Keratinocyte (primary cell): Measurements from ENCODE around the gene NUDT1. TPM values are rescaled to one million over a fixed set of nuclear protein-coding genes. Genes with fewer than 3 reads are reported as not detected.
"Not testable (repeated sequence)": the region's sequence is repeated elsewhere in the genome, so short reads cannot be mapped to it uniquely, and the experiment has no call there.

Experiments used
- DNase-seq: peaks from one replicate; pipeline ENCODE4 v3.0.0-alpha.2; 2011; ENCODE audit warnings: low read depth, missing footprints, low spot score
- FAIRE-seq: peaks from 2 replicates; lab custom pipeline; 2011; peaks lifted over from hg19 to GRCh38; lab: Jason Lieb, UNC
- H2AFZ ChIP-seq: 2 replicates; pipeline ENCODE4 v1.6.0; 2012; ENCODE audit warnings: low read length, control low read depth, inconsistent platforms; ENCODE audit not compliant: control insufficient read depth
- H3K27ac ChIP-seq: 2 replicates; pipeline ENCODE4 v1.5.1; 2011; ENCODE audit warnings: low read length; ENCODE audit not compliant: control insufficient read depth, insufficient read depth
- H3K27me3 ChIP-seq: 3 replicates; pipeline ENCODE4 v1.6.0; 2011; ENCODE audit warnings: low read length; ENCODE audit not compliant: control insufficient read depth, insufficient read depth; ENCODE audit errors: extremely low read depth
- H3K36me3 ChIP-seq, 2 experiments: 2 replicates in 1 of 2; 3 replicates in 1 of 2; pipeline ENCODE4 v1.5.1; 2011; ENCODE audit warnings: low read length in 2 of 2, mild to moderate bottlenecking in 1 of 2; ENCODE audit not compliant: control insufficient read depth in 2 of 2, insufficient read depth in 2 of 2; ENCODE audit errors: extremely low read depth in 1 of 2
- H3K4me1 ChIP-seq: 3 replicates; pipeline ENCODE4 v1.5.1; 2011; ENCODE audit warnings: low read length; ENCODE audit not compliant: control insufficient read depth, insufficient read depth; ENCODE audit errors: extremely low read depth
- H3K4me2 ChIP-seq: 3 replicates; pipeline ENCODE4 v1.6.0; 2011; ENCODE audit warnings: low read depth, low read length; ENCODE audit not compliant: control insufficient read depth, insufficient read depth; ENCODE audit errors: extremely low read depth
- H3K4me3 ChIP-seq, 3 experiments: fragments of 200-600 bp in 1 of 3; sonication (generic) in 1 of 3; 2 replicates in 2 of 3; 3 replicates in 1 of 3; pipeline ENCODE4 v1.5.1; 2011 to 2016; ENCODE audit warnings: low read length in 3 of 3, mild to moderate bottlenecking in 3 of 3, control low read depth in 2 of 3, inconsistent platforms in 1 of 3, low read depth in 1 of 3, mixed read lengths in 1 of 3, mixed run types in 1 of 3, moderate library complexity in 1 of 3; ENCODE audit not compliant: control insufficient read depth in 2 of 3, insufficient read depth in 2 of 3; ENCODE audit errors: extremely low read depth in 1 of 3
- H3K79me2 ChIP-seq: 2 replicates; pipeline ENCODE4 v1.6.0; 2012; ENCODE audit warnings: low read length; ENCODE audit not compliant: control insufficient read depth, insufficient read depth
- H3K9ac ChIP-seq: 3 replicates; pipeline ENCODE4 v1.6.0; 2011; ENCODE audit warnings: low read length; ENCODE audit not compliant: control insufficient read depth, insufficient read depth; ENCODE audit errors: extremely low read depth
- H3K9me1 ChIP-seq: 3 replicates; pipeline ENCODE4 v1.6.0; 2011; ENCODE audit warnings: low read length; ENCODE audit not compliant: control insufficient read depth, insufficient read depth; ENCODE audit errors: extremely low read depth
- H3K9me3 ChIP-seq: 2 replicates; pipeline ENCODE4 v1.5.1; 2012; ENCODE audit warnings: low read depth, low read length; ENCODE audit not compliant: control insufficient read depth
- H4K20me1 ChIP-seq: 3 replicates; pipeline ENCODE4 v1.6.0; 2011; ENCODE audit warnings: low read length; ENCODE audit not compliant: control insufficient read depth, insufficient read depth; ENCODE audit errors: extremely low read depth
- EZH2 ChIP-seq: IDR thresholded peaks from one replicate; pipeline ENCODE4 v1.6.1; 2012; ENCODE audit warnings: inconsistent platforms, mild to moderate bottlenecking, low read length, moderate library complexity
- dilution Hi-C: fragments of 300-500 bp; cut with MboI; formaldehyde crosslinking; loops from one replicate; pipeline ENCODE4 v1.7.0; 2020; ENCODE audit warnings: low sequenced_read_pairs; ENCODE audit not compliant: extremely low pct_ligation_motif_present
- polyA plus RNA-seq, 5 experiments: library from polyadenylated mRNA; depleted of rRNA in 3 of 5; stranded (reverse) in 3 of 5; stranded (forward) in 1 of 5; unstranded in 1 of 5; fragments of >200 nt; gene quantifications; 1 replicate in 1 of 5; 2 replicates in 3 of 5; 3 replicates in 1 of 5; pipeline versions ENCODE4 v1.2.1 to v1.2.3, GENCODE V29; 2011 to 2012; ENCODE audit warnings: missing spikeins in 2 of 5, low read depth in 1 of 5, low replicate concordance in 1 of 5
- TF ChIP-seq, protein P1 (sequence below), 3 experiments: IDR thresholded peaks in 1 of 3; conservative IDR thresholded peaks in 1 of 3; optimal IDR thresholded peaks in 1 of 3; 2 replicates in 2 of 3; 3 replicates in 1 of 3; pipeline versions ENCODE3 to v1.5.1; 2011; ENCODE audit warnings: low read length in 3 of 3, mild to moderate bottlenecking in 3 of 3, moderate library complexity in 2 of 3, control low read depth in 1 of 3, inconsistent platforms in 1 of 3; ENCODE audit not compliant: insufficient read depth in 2 of 3; ENCODE audit errors: extremely low read depth in 1 of 3

The NUDT1 gene
- polyA plus RNA-seq, 1 donor (not counting 4 experiments of a cell fraction or from before 2014, with no cell fraction given) = 21.9 TPM

DNA sequence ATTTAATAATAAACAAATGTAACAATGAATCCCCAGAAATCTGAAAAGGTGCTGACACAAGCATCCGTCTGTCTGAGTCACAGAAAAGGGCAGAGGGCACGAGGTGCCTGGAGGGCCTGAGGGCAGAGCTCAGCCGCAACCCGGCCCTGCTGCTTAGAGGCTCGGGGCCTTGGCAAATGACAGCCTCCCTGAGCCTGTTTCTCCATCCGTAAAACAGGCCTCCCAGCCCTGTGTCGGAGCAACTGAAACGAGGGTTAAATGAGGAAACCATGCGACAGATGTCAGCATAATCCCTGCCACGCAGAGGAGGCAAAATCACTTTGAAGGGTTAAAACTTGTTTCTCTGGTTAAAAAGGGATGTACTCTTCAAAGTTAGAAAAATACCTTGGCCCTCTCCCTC is 24.9 kb downstream of the NUDT1 start:
- FAIRE-seq (no peak), DNase-seq (no peak)
- Histone ChIP-seq H3K36me3 (peaks cover 2 to 3% of the 10 kb centered on the region in 2 experiments), H3K4me2 (no peak overlapping the region), H3K4me1 (no peaks in the 10 kb centered on the region), H3K9me1 (no peaks in the 10 kb centered on the region), H2AFZ (no peak overlapping the region), H3K27me3 (no peaks in the 10 kb centered on the region), H4K20me1 (no peaks in the 10 kb centered on the region), H3K79me2 (no peaks in the 10 kb centered on the region), H3K9ac (no peak overlapping the region), H3K27ac (no peak overlapping the region), H3K9me3 (no peaks in the 10 kb centered on the region), H3K4me3 (no peak overlapping the region)
- TF ChIP-seq EZH2 = no peak
- TF ChIP-seq, protein P1, sequence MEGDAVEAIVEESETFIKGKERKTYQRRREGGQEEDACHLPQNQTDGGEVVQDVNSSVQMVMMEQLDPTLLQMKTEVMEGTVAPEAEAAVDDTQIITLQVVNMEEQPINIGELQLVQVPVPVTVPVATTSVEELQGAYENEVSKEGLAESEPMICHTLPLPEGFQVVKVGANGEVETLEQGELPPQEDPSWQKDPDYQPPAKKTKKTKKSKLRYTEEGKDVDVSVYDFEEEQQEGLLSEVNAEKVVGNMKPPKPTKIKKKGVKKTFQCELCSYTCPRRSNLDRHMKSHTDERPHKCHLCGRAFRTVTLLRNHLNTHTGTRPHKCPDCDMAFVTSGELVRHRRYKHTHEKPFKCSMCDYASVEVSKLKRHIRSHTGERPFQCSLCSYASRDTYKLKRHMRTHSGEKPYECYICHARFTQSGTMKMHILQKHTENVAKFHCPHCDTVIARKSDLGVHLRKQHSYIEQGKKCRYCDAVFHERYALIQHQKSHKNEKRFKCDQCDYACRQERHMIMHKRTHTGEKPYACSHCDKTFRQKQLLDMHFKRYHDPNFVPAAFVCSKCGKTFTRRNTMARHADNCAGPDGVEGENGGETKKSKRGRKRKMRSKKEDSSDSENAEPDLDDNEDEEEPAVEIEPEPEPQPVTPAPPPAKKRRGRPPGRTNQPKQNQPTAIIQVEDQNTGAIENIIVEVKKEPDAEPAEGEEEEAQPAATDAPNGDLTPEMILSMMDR (optimal IDR thresholded peaks at IDR 0.05 in 1 of 3, IDR thresholded peaks at IDR 0.05 in 1 of 3, conservative IDR thresholded peaks at IDR 0.05 in 1 of 3; ENCODE audit: extremely low read depth in 1 of 3, insufficient read depth in 2 of 3, low read length in 3 of 3) = no peak
- dilution Hi-C loops = no loop called here

- DNase-seq, H3K4me2 ChIP-seq, H3K9me3 ChIP-seq, H3K4me3 ChIP-seq, H3K4me1 ChIP-seq, H3K79me2 ChIP-seq, FAIRE-seq, H3K27ac ChIP-seq, H4K20me1 ChIP-seq, H2AFZ ChIP-seq, H3K36me3 ChIP-seq, H3K9me1 ChIP-seq, H3K9ac ChIP-seq, H3K27me3 ChIP-seq, dilution Hi-C loops: not testable (repeated sequence)
Measured at GRCh38 chr7:2269089-2269990, 27.3 kb downstream of the NUDT1 start.
